GM23338 (cell line): ENCODE results near the gene ESRRB. TPM values are rescaled to one million over a fixed set of nuclear protein-coding genes. Genes with fewer than 3 reads are reported as not detected.

Experiments used
- ATAC-seq: fragments of 200-7000 bp; cut with Tn5 transposase; 3 replicates; pipeline ENCODE4 v1.9.1; 2020
- DNase-seq: peaks from one replicate; pipeline ENCODE4 v3.0.0-alpha.2; 2015; ENCODE audit warnings: low spot score
- H2AFZ ChIP-seq: fragments of 200-600 bp; sonication (generic); 2 replicates; pipeline ENCODE4 v1.8.0; 2016; ENCODE audit warnings: antibody characterized with exemption, mild to moderate bottlenecking, moderate library complexity
- H3F3A ChIP-seq: fragments of 200-600 bp; sonication (generic); replicated peaks from 2 replicates; pipeline ENCODE4 v1.8.0; 2017; ENCODE audit warnings: antibody characterized with exemption, mixed run types, low read depth
- H3K27ac ChIP-seq: fragments of 200-600 bp; sonication (generic); 2 replicates; pipeline ENCODE4 v1.6.1; 2016; ENCODE audit warnings: low read depth
- H3K27me3 ChIP-seq: fragments of 200-600 bp; sonication (generic); 2 replicates; pipeline ENCODE4 v1.8.0; 2016; ENCODE audit warnings: mild to moderate bottlenecking, mixed run types, moderate library complexity; ENCODE audit not compliant: insufficient read depth
- H3K36me3 ChIP-seq: fragments of 200-600 bp; sonication (generic); 2 replicates; pipeline ENCODE4 v1.8.0; 2016; ENCODE audit warnings: mild to moderate bottlenecking; ENCODE audit not compliant: insufficient read depth
- H3K4me1 ChIP-seq: fragments of 200-600 bp; sonication (generic); 2 replicates; pipeline ENCODE4 v1.8.0; 2016; ENCODE audit warnings: mild to moderate bottlenecking, moderate library complexity; ENCODE audit not compliant: insufficient read depth
- H3K4me2 ChIP-seq: fragments of 200-600 bp; sonication (generic); 2 replicates; pipeline ENCODE4 v1.7.1; 2017; ENCODE audit warnings: mixed run types
- H3K4me3 ChIP-seq: fragments of 200-600 bp; sonication (generic); 2 replicates; pipeline ENCODE4 v1.6.1; 2016; ENCODE audit warnings: mixed run types
- H3K79me2 ChIP-seq: fragments of 200-600 bp; sonication (generic); replicated peaks from 2 replicates; pipeline ENCODE4 v1.8.0; 2017; ENCODE audit warnings: mild to moderate bottlenecking; ENCODE audit not compliant: insufficient read depth
- H3K9me2 ChIP-seq: fragments of 200-600 bp; sonication (generic); 2 replicates; pipeline ENCODE4 v1.8.0; 2017; ENCODE audit not compliant: insufficient read depth
- H4K20me1 ChIP-seq: fragments of 200-600 bp; sonication (generic); replicated peaks from 2 replicates; pipeline ENCODE4 v1.8.0; 2017; ENCODE audit warnings: mild to moderate bottlenecking; ENCODE audit not compliant: insufficient read depth
- H3K27ac Mint-ChIP-seq: 2 replicates; pipeline ENCODE4 v1.8.0; 2020; ENCODE audit warnings: inconsistent platforms, mild to moderate bottlenecking, moderate library complexity, mixed read lengths
- H3K27me3 Mint-ChIP-seq: 3 replicates; pipeline ENCODE4 v1.8.0; 2022; ENCODE audit warnings: low read depth, mild to moderate bottlenecking, moderate library complexity, mixed read lengths, inconsistent platforms; ENCODE audit not compliant: insufficient read depth, poor library complexity
- H3K36me3 Mint-ChIP-seq: 3 replicates; pipeline ENCODE4 v1.8.0; 2021; ENCODE audit warnings: low read depth, mild to moderate bottlenecking, inconsistent platforms, moderate library complexity, mixed read lengths
- H3K4me1 Mint-ChIP-seq: 3 replicates; pipeline ENCODE4 v1.8.0; 2020; ENCODE audit warnings: mild to moderate bottlenecking, inconsistent platforms, mixed read lengths
- H3K4me3 Mint-ChIP-seq: 3 replicates; pipeline ENCODE4 v1.8.0; 2021; ENCODE audit warnings: moderate library complexity, mild to moderate bottlenecking, inconsistent platforms, mixed read lengths
- H3K9me3 Mint-ChIP-seq: 3 replicates; pipeline ENCODE4 v1.8.0; 2020; ENCODE audit warnings: moderate library complexity, mild to moderate bottlenecking, inconsistent platforms, mixed read lengths
- CREB1 ChIP-seq: fragments of 250-450 bp; sonication (Bioruptor Pico); IDR thresholded peaks from 2 replicates; pipeline ENCODE4 v1.5.0; 2020; ENCODE audit warnings: low read depth, mild to moderate bottlenecking, moderate library complexity
- EZH2 ChIP-seq: fragments of 200-600 bp; sonication (generic); IDR thresholded peaks from one replicate; pipeline ENCODE4 v1.8.0; 2017; ENCODE audit warnings: antibody characterized with exemption, mild to moderate bottlenecking, low read depth; ENCODE audit not compliant: unreplicated experiment
- EZH2phosphoT487 ChIP-seq: fragments of 200-600 bp; sonication (generic); IDR thresholded peaks from one replicate; pipeline ENCODE4 v1.8.1; 2018; ENCODE audit warnings: antibody characterized with exemption; ENCODE audit not compliant: unreplicated experiment
- JUNB ChIP-seq: IDR thresholded peaks from one replicate; pipeline ENCODE4 v1.6.1; 2016; ENCODE audit warnings: antibody characterized with exemption; ENCODE audit not compliant: unreplicated experiment
- NANOG ChIP-seq: IDR thresholded peaks from 2 replicates; pipeline ENCODE4 v1.6.1; 2016; ENCODE audit warnings: antibody characterized with exemption, borderline replicate concordance
- POLR2AphosphoS5 ChIP-seq: IDR thresholded peaks from 2 replicates; pipeline ENCODE4 v1.6.1; 2016; ENCODE audit warnings: antibody characterized with exemption, low read depth
- STAT1 ChIP-seq: IDR thresholded peaks from one replicate; pipeline ENCODE4 v1.6.1; 2016; ENCODE audit warnings: antibody characterized with exemption; ENCODE audit not compliant: unreplicated experiment
- ZNF114 ChIP-seq: fragments of 250-450 bp; sonication (Bioruptor Pico); IDR thresholded peaks from 2 replicates; pipeline ENCODE4 v1.5.0; 2020; ENCODE audit warnings: mild to moderate bottlenecking, moderate library complexity
- ZNF331 ChIP-seq: fragments of 250-450 bp; sonication (Bioruptor Pico); IDR thresholded peaks from 2 replicates; pipeline ENCODE4 v1.5.0; 2020; ENCODE audit warnings: low read depth, mild to moderate bottlenecking, moderate library complexity
- polyA plus RNA-seq: library from polyadenylated mRNA; unstranded; fragments of >200 nt; fragmentation: Nextera tagmentation; extraction: Ambion mirVana; gene quantifications from 2 replicates; pipeline ENCODE4 v1.2.1, GENCODE V29; 2016
- total RNA-seq: library from RNA; depleted of rRNA; stranded (reverse); fragments of >200 nt; shearing (Covaris generic); gene quantifications from 2 replicates; pipeline ENCODE4 v1.2.3, GENCODE V29; 2014
- TF ChIP-seq, protein P1 (sequence below): fragments of 250-450 bp; sonication (Bioruptor Pico); IDR thresholded peaks from 2 replicates; pipeline ENCODE4 v1.5.0; 2020; ENCODE audit warnings: mild to moderate bottlenecking, moderate library complexity
- TF ChIP-seq, protein P2 (sequence below): IDR thresholded peaks from one replicate; pipeline ENCODE4 v1.6.1; 2018; ENCODE audit warnings: antibody characterized with exemption; ENCODE audit not compliant: unreplicated experiment
- TF ChIP-seq, protein P3 (sequence below): IDR thresholded peaks from 2 replicates; pipeline ENCODE4 v1.6.1; 2016; ENCODE audit warnings: antibody characterized with exemption
- TF ChIP-seq, protein P4 (sequence below), 2 experiments: fragments of 200-600 bp in 1 of 2; sonication (generic) in 1 of 2; conservative IDR thresholded peaks; 2 replicates each; pipeline versions ENCODE4 v1.5.1 to v1.6.1; 2016 to 2017; ENCODE audit warnings: antibody characterized with exemption in 2 of 2, low read depth in 2 of 2, mild to moderate bottlenecking in 2 of 2, moderate library complexity in 1 of 2

Gene ESRRB
- total and polyA plus RNA-seq, 2 experiments from 2014 or later, result 0.31 to 0.52 TPM

DNA sequence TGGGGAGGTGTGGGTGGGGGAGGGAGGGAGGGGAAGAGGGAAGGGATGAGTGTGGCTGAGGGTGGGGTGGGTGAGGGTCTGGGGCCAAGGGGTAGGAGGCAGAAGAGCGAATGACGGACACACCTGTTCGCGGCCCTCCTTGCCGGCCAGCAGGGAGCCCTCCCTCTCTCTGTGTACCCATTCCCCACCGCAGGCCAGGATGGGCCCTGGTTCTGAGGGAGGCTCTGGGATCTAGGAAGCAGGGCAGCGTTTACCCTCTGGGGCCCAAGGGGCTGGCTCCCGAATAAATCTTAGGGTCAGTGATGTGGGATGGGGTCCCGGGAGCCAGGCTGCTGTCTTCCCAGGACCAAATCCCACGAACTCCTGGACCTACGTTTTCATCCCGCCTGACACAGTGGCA, 46.0 kb upstream of the ESRRB start:
- Histone ChIP-seq H4K20me1 (no peaks in the 10 kb centered on the region), H3K4me2 (peak overlapping the region; percentile 94; the same call in 1 of the 2 replicates), H3K4me1 (peaks cover 29% of the 10 kb centered on the region), H3K9me2 (no peaks in the 10 kb centered on the region), H3K36me3 (no peaks in the 10 kb centered on the region), H2AFZ (no peak overlapping the region), H3K4me3 (peak overlapping the region; percentile 74), H3K27me3 (peaks cover 10% of the 10 kb centered on the region), H3F3A (no peaks in the 10 kb centered on the region), H3K27ac (no peak overlapping the region), H3K79me2 (no peaks in the 10 kb centered on the region)
- Mint-ChIP-seq H3K27me3 (peaks cover 30% of the 10 kb centered on the region), H3K27ac (no peak overlapping the region), H3K4me3 (peak overlapping the region; percentile 74; the same call in 2 of the 3 replicates), H3K4me1 (peaks cover 37% of the 10 kb centered on the region), H3K36me3 (no peaks in the 10 kb centered on the region), H3K9me3 (no peaks in the 10 kb centered on the region)
- peak; percentile 41 for DNase-seq
- peak; percentile 59 for ATAC-seq
- TF ChIP-seq POLR2AphosphoS5, result no peak
- TF ChIP-seq, protein P1, sequence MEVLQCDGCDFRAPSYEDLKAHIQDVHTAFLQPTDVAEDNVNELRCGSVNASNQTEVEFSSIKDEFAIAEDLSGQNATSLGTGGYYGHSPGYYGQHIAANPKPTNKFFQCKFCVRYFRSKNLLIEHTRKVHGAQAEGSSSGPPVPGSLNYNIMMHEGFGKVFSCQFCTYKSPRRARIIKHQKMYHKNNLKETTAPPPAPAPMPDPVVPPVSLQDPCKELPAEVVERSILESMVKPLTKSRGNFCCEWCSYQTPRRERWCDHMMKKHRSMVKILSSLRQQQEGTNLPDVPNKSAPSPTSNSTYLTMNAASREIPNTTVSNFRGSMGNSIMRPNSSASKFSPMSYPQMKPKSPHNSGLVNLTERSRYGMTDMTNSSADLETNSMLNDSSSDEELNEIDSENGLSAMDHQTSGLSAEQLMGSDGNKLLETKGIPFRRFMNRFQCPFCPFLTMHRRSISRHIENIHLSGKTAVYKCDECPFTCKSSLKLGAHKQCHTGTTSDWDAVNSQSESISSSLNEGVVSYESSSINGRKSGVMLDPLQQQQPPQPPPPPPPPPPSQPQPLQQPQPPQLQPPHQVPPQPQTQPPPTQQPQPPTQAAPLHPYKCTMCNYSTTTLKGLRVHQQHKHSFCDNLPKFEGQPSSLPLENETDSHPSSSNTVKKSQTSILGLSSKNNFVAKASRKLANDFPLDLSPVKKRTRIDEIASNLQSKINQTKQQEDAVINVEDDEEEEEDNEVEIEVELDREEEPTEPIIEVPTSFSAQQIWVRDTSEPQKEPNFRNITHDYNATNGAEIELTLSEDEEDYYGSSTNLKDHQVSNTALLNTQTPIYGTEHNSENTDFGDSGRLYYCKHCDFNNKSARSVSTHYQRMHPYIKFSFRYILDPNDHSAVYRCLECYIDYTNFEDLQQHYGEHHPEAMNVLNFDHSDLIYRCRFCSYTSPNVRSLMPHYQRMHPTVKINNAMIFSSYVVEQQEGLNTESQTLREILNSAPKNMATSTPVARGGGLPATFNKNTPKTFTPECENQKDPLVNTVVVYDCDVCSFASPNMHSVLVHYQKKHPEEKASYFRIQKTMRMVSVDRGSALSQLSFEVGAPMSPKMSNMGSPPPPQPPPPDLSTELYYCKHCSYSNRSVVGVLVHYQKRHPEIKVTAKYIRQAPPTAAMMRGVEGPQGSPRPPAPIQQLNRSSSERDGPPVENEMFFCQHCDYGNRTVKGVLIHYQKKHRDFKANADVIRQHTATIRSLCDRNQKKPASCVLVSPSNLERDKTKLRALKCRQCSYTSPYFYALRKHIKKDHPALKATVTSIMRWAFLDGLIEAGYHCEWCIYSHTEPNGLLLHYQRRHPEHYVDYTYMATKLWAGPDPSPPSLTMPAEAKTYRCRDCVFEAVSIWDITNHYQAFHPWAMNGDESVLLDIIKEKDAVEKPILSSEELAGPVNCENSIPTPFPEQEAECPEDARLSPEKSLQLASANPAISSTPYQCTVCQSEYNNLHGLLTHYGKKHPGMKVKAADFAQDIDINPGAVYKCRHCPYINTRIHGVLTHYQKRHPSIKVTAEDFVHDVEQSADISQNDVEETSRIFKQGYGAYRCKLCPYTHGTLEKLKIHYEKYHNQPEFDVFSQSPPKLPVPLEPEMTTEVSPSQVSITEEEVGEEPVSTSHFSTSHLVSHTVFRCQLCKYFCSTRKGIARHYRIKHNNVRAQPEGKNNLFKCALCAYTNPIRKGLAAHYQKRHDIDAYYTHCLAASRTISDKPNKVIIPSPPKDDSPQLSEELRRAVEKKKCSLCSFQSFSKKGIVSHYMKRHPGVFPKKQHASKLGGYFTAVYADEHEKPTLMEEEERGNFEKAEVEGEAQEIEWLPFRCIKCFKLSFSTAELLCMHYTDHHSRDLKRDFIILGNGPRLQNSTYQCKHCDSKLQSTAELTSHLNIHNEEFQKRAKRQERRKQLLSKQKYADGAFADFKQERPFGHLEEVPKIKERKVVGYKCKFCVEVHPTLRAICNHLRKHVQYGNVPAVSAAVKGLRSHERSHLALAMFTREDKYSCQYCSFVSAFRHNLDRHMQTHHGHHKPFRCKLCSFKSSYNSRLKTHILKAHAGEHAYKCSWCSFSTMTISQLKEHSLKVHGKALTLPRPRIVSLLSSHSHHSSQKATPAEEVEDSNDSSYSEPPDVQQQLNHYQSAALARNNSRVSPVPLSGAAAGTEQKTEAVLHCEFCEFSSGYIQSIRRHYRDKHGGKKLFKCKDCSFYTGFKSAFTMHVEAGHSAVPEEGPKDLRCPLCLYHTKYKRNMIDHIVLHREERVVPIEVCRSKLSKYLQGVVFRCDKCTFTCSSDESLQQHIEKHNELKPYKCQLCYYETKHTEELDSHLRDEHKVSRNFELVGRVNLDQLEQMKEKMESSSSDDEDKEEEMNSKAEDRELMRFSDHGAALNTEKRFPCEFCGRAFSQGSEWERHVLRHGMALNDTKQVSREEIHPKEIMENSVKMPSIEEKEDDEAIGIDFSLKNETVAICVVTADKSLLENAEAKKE (CRISPR knock-in tag), result no peak
- no peak for TF ChIP-seq EZH2phosphoT487
- TF ChIP-seq, protein P2, sequence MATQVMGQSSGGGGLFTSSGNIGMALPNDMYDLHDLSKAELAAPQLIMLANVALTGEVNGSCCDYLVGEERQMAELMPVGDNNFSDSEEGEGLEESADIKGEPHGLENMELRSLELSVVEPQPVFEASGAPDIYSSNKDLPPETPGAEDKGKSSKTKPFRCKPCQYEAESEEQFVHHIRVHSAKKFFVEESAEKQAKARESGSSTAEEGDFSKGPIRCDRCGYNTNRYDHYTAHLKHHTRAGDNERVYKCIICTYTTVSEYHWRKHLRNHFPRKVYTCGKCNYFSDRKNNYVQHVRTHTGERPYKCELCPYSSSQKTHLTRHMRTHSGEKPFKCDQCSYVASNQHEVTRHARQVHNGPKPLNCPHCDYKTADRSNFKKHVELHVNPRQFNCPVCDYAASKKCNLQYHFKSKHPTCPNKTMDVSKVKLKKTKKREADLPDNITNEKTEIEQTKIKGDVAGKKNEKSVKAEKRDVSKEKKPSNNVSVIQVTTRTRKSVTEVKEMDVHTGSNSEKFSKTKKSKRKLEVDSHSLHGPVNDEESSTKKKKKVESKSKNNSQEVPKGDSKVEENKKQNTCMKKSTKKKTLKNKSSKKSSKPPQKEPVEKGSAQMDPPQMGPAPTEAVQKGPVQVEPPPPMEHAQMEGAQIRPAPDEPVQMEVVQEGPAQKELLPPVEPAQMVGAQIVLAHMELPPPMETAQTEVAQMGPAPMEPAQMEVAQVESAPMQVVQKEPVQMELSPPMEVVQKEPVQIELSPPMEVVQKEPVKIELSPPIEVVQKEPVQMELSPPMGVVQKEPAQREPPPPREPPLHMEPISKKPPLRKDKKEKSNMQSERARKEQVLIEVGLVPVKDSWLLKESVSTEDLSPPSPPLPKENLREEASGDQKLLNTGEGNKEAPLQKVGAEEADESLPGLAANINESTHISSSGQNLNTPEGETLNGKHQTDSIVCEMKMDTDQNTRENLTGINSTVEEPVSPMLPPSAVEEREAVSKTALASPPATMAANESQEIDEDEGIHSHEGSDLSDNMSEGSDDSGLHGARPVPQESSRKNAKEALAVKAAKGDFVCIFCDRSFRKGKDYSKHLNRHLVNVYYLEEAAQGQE, result no peak
- TF ChIP-seq CREB1 (CRISPR knock-in tag), result no peak
- no peak for TF ChIP-seq EZH2
- TF ChIP-seq, protein P3, sequence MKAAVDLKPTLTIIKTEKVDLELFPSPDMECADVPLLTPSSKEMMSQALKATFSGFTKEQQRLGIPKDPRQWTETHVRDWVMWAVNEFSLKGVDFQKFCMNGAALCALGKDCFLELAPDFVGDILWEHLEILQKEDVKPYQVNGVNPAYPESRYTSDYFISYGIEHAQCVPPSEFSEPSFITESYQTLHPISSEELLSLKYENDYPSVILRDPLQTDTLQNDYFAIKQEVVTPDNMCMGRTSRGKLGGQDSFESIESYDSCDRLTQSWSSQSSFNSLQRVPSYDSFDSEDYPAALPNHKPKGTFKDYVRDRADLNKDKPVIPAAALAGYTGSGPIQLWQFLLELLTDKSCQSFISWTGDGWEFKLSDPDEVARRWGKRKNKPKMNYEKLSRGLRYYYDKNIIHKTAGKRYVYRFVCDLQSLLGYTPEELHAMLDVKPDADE, result no peak
- TF ChIP-seq NANOG, result no peak
- no peak for TF ChIP-seq STAT1
- TF ChIP-seq ZNF331, result no peak
- no peak for TF ChIP-seq JUNB
- TF ChIP-seq, protein P4, sequence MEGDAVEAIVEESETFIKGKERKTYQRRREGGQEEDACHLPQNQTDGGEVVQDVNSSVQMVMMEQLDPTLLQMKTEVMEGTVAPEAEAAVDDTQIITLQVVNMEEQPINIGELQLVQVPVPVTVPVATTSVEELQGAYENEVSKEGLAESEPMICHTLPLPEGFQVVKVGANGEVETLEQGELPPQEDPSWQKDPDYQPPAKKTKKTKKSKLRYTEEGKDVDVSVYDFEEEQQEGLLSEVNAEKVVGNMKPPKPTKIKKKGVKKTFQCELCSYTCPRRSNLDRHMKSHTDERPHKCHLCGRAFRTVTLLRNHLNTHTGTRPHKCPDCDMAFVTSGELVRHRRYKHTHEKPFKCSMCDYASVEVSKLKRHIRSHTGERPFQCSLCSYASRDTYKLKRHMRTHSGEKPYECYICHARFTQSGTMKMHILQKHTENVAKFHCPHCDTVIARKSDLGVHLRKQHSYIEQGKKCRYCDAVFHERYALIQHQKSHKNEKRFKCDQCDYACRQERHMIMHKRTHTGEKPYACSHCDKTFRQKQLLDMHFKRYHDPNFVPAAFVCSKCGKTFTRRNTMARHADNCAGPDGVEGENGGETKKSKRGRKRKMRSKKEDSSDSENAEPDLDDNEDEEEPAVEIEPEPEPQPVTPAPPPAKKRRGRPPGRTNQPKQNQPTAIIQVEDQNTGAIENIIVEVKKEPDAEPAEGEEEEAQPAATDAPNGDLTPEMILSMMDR (conservative IDR thresholded peaks at IDR 0.05; ENCODE audit: low read depth in 2 of 2), result no peak
- TF ChIP-seq ZNF114 (CRISPR knock-in tag), result no peak
